ENCODE measurements around the gene MARVELD1. TPM values are rescaled to one million over a fixed set of nuclear protein-coding genes. Genes with fewer than 3 reads are reported as not detected.

The MARVELD1 gene
- 43.3 to 55.7 TPM (median 54.3 TPM) in 5 replicates for total RNA-seq (2022; extraction: Qiagen RNA extraction)

DNA sequence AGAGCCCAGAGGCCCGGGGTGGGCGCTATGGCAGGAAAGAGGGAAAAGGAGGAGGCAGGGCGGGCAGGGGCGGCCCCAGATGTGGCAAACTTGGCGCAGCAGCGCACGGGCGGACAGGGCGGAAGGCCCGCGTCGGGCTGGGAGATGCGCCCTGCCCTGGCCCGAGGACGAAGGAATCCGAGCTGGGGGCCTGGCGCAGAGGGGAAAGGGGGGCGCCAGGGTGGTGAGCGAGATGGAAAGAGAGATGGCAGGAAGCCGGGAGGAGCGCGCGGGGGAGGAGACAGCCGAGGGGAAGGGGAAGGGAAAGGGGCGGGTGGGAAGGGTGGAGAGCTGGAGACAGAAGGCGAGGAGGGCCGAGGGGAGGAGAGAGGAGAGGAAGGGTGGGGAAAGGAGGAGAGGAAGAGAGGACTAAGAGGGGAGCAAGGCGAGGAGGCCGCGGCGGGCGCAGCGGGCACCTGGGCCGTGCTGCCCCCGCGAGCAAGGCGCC lies at the start of gene MARVELD1:
TSS of gene MARVELD1 (plus strand) at position 392 of the 487 bp plus-strand sequence. CDS start 147 bp downstream, outside the sequence.

DNA sequence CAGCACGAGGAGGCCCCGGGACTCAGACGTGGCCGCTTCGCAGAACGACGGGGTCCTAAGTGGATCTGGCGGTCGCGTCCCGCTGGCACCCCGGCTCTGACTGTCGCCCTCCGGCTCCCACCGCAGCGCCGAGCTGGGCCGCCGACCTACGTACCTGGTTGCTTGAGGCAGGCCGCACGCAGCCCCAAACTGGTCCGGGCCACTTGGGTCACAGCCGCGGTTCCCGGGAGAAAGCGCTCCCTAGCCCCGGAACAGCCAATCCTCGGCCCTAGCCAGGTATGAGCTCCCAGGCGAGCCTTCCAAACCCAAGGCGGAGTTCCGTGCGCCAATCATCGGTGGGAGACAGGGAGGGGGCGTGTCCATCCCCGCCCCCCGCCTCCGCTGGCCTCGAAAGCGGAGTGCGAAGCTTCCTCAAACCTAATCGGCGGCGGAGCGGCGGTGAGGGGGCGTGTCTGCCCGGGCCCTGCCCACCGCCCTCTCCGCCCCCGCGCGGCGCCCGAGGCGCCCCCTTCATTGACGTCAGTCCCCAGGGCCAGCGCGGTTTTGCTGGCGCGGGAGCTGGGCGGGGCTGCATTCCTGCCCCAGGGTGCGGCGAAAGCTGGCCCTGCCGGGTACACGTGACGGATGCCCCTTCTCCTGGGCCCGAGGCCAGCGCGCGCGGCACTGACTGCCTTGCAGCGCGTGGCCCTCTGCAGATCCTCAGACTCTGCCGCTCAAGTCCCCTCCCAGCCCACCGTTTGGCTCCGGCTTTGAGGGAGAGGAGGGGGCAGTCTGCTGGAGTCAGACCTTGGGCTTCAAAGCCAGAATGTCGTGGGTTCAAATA lies 26.4 kb upstream of the MARVELD1 start, which contains the start of gene AVPI1:
TSS of gene AVPI1 (minus strand) at position 280 of the 823 bp plus-strand sequence. CDS start 7,336 bp downstream, outside the sequence.

DNA sequence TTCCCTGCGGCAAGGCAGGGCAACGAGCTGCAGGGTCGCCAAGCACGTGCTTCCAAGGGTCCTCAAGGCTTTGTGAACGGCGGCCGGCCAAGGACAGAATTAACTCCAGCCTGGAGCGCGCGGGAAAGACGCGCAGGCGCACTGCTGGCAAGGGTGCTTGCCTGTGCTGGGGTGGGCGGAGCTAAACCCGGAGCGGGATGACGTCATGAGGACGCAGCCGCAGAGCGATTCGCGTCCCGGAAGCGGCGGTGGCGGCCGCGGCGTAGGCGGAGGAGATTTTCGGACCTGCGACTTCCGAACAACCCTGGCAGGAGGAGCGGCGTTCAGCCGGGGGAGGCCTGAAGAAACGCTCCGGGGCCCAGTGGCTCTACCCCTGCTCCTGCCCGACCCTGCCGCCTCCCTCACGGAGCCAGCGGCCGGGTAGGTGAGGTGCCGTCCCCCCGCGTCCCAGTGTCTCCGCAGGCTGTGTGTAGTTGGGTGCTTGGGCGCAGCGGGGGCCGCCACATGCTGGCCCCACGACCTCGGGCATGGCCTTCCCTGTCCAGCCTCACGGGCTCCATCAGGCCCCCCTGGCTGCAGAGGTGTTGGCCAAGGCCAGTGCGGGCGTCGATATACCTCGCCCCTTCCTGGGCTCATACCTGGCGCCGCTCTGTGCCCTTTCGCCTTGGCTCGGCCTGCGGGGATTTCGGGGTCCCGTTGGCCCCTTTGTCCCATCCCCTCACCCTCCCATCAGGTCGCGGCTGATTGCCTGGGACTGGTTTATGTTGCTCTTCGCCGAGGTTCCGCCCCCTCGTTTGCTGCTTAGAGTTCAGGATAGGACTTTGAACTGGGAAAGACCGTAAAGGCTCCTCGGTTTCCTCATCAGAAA lies 23.6 kb downstream of the MARVELD1 start, which contains the start of gene ZFYVE27:
TSS of gene ZFYVE27 (plus strand) at position 227 of the 868 bp plus-strand sequence. CDS start 1,350 bp downstream, outside the sequence.

Other genes with a start within 250 kb of the MARVELD1 start
- 47.4 to 50.9 TPM (median 48.9 TPM) in 5 replicates for gene MMS19, start 215.3 kb upstream of the MARVELD1 start, total RNA-seq (2022; extraction: Qiagen RNA extraction)
- 15.5 to 22.8 TPM (median 20.0 TPM) in 5 replicates for gene UBTD1, start 214.8 kb upstream of the MARVELD1 start, total RNA-seq (2022; extraction: Qiagen RNA extraction)
- gene ANKRD2, start 141.0 kb upstream of the MARVELD1 start, total RNA-seq (2022; extraction: Qiagen RNA extraction) = 5.6 to 8.9 TPM (median 7.3 TPM) in 5 replicates
- gene HOGA1, start 129.3 kb upstream of the MARVELD1 start, total RNA-seq (2022; extraction: Qiagen RNA extraction) = 1.9 to 2.8 TPM (median 2.4 TPM) in 5 replicates
- 0.10 to 0.16 TPM in 2 of 5 replicates, not detected in the others for gene C10orf62, start 124.0 kb upstream of the MARVELD1 start, total RNA-seq (2022; extraction: Qiagen RNA extraction)
- gene MORN4, start 80.2 kb upstream of the MARVELD1 start, total RNA-seq (2022; extraction: Qiagen RNA extraction) = 6.4 to 7.7 TPM (median 7.5 TPM) in 5 replicates
- gene PI4K2A, start 73.1 kb upstream of the MARVELD1 start, total RNA-seq (2022; extraction: Qiagen RNA extraction) = 22.0 to 24.9 TPM (median 23.7 TPM) in 5 replicates
- 82.5 to 134 TPM (median 124 TPM) in 5 replicates for gene AVPI1, start 26.5 kb upstream of the MARVELD1 start, total RNA-seq (2022; extraction: Qiagen RNA extraction)
- gene ZFYVE27, start 23.4 kb downstream of the MARVELD1 start, total RNA-seq (2022; extraction: Qiagen RNA extraction) = 20.2 to 24.5 TPM (median 22.9 TPM) in 5 replicates
- 2.2 to 2.7 TPM (median 2.6 TPM) in 5 replicates for gene SFRP5, start 58.3 kb downstream of the MARVELD1 start, total RNA-seq (2022; extraction: Qiagen RNA extraction)
- 3.3 to 3.8 TPM (median 3.5 TPM) in 5 replicates for gene GOLGA7B, start 136.1 kb downstream of the MARVELD1 start, total RNA-seq (2022; extraction: Qiagen RNA extraction)